GM19468 (cell line): ENCODE results near the gene CCDC14.
"Not testable (repeated sequence)": the region's sequence is repeated elsewhere in the genome, so short reads cannot be mapped to it uniquely, and the experiment has no call there.

Source experiments
- ATAC-seq: cut with Tn5 transposase; IDR thresholded peaks from one replicate; pipeline ENCODE4 v1.9.1; 2021; ENCODE audit warnings: mild to moderate bottlenecking, moderate library complexity, moderate number of reproducible peaks; ENCODE audit not compliant: unreplicated experiment; ENCODE audit errors: extremely low read depth

Gene CCDC14, protein sequence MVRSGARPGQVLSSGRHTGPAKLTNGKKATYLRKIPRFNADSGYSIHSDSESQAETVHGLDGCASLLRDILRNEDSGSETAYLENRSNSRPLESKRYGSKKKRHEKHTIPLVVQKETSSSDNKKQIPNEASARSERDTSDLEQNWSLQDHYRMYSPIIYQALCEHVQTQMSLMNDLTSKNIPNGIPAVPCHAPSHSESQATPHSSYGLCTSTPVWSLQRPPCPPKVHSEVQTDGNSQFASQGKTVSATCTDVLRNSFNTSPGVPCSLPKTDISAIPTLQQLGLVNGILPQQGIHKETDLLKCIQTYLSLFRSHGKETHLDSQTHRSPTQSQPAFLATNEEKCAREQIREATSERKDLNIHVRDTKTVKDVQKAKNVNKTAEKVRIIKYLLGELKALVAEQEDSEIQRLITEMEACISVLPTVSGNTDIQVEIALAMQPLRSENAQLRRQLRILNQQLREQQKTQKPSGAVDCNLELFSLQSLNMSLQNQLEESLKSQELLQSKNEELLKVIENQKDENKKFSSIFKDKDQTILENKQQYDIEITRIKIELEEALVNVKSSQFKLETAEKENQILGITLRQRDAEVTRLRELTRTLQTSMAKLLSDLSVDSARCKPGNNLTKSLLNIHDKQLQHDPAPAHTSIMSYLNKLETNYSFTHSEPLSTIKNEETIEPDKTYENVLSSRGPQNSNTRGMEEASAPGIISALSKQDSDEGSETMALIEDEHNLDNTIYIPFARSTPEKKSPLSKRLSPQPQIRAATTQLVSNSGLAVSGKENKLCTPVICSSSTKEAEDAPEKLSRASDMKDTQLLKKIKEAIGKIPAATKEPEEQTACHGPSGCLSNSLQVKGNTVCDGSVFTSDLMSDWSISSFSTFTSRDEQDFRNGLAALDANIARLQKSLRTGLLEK

DNA sequence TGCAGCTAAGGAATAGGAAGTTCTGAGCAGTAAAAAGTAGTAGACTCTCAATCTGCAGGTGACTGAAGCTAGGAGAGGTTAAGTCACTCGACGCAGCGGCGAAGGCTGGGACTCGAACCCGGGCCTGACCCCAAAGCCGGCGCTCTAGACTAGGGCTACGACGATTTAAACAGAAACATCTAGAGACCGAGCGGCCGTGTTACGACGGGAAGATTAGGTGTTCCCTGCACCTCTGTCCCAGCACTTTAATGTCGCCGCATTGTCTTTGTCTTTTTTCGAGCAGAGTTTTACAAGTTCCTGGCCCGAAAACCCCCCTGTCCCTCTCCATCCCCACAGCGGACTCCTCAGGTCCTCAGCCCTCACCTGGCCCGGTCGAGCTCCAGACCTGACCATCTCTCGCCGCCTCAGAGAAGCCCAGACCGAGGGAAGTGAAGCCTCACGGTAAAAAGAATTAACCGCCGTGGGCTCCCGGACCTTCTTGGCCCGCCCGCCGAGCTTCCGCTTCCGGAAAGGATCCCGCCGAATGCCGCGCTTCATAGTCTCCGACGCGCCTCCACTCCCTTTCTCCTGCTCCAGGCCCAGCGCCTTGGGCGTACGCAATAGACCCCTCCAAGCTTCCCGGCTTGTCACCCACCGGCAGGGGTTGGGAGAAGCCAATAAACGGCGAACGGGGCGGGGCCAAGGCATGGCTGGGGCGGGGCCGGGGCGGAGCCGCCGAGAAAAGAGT, at the start of gene CCDC14:
Gene CCDC14, minus strand, starts transcription at position 449 of the 727 bp plus-strand sequence. Its CDS starts 56 bp downstream, at position 393.
- ATAC-seq: peak; percentile 63

DNA sequence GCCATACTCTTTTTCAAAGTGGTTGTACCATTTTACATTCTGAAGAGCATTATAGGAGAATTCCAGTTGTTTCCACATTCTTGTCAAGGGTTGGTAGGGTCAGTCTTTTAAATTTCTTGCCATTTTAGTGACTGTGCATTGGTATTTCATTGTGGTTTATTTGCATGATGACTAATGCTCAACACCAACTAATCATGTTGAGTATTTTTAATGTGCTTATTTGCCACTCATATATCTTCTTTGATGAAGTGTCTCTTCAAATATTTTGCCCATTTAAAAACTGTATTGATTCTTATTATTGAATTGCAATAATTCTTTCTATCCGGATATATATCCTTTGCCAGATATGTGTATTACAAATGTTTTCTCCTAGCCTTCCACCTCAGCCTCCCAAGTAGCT, 47.3 kb upstream of the CCDC14 start:
- not testable (repeated sequence) for ATAC-seq

DNA sequence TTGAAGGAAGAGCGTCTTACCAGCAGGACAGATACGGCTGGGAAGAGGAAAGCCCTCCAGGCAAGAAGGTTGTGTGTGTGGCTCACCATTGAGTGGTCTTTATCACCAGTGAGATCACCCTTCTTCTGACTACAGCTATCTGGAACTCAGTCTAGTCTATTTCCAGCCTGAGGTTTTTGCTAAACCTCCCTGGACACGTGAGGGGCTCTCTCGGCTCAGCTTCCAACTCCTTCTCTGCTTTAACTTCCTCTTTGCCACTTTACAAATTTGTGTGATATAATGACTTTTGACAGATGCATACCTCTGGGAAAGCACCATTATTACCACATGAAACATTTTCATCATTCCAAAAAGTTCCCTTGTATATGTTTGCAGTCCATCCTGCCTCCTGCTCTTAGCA, 46.2 kb upstream of the CCDC14 start:
- ATAC-seq: no peak

DNA sequence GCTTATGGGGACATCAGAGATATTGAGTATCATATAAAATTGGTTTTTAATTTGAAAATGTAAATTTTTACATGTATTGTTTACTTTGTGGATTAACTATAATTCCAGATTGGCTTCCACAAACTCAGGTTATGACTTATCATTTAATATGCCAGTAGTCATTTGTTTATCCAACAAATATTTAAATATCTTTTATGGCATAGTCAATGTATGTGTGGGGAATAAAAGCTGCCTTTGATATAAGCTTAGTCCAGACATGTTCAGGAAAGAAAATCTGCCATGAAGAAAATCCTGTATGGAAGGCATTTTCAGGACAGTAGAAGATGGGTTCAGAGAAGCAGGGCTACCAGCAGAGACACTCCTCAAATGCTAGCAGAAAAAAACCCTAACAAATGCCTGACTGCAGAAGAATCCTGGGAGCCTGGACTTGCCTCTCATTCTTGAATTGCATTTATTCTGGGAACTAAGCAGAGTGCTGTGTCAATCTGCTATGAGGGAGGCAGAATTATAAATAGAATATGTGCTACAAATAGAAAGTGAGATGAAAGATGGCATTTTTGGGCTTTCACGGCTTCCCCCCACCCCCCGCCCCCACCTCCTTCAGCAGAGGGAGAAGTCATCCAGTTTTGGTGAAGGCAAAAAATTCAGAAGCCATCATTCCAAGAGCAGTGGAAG, 41.5 kb upstream of the CCDC14 start:
- ATAC-seq: not testable (repeated sequence)

DNA sequence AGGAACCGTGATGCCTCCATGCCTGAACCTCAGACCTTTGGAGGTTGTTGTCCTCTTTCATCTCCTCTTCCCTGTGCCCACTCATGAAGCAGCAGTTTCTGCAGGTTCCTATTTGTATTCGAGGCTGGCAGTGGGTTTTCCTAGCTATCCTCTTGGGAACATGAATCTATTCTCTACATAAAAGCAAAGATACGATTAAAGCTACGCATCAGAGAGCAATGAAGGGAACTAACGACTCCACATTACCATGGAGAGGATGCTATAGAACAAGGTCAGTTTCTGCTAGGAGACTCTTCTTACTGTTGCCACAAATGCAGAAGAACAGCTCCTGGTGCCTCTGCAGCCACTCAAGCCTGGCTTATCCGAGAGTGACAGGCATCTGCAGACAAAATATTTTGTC, 40.3 kb upstream of the CCDC14 start:
- ATAC-seq: not testable (repeated sequence)

DNA sequence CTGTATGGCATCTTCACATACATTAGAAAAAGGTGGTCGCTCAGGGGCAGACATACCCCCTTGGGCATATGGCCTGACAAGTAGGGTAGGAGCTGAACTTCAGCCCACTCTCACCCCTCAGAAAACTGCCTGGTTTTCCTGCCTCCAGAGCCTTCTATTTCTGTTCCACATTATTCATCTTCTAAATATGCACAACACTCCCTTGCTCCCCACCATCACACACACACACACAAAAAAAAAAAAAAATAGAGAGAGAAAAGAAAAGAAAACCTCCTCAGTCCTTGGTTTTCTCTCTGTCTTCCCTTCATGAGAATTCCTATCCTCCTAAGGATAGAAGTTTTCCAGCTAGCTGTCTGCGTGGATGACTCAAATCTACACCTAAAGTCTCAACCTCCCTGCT, 36.5 kb upstream of the CCDC14 start:
- no peak for ATAC-seq

DNA sequence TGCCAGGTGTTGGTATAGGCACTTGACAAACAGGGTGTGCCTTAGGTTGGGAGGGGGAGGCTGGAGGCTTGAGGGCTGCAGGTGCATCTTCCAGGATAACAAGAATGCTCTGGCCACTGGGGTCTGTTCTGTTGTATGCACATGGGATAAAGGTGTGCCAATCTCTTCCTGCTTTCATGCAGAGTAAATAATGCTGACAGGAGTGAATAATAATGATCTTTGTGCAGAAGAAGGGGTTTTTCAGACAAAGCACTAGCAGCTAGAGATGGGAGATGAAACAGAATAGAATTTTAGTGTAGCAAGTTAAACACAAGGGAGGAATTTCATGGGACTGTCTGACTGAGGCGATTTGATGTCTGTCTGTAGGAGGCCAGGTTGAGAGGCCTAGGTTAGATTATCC, 32.8 kb upstream of the CCDC14 start:
- ATAC-seq: no peak

DNA sequence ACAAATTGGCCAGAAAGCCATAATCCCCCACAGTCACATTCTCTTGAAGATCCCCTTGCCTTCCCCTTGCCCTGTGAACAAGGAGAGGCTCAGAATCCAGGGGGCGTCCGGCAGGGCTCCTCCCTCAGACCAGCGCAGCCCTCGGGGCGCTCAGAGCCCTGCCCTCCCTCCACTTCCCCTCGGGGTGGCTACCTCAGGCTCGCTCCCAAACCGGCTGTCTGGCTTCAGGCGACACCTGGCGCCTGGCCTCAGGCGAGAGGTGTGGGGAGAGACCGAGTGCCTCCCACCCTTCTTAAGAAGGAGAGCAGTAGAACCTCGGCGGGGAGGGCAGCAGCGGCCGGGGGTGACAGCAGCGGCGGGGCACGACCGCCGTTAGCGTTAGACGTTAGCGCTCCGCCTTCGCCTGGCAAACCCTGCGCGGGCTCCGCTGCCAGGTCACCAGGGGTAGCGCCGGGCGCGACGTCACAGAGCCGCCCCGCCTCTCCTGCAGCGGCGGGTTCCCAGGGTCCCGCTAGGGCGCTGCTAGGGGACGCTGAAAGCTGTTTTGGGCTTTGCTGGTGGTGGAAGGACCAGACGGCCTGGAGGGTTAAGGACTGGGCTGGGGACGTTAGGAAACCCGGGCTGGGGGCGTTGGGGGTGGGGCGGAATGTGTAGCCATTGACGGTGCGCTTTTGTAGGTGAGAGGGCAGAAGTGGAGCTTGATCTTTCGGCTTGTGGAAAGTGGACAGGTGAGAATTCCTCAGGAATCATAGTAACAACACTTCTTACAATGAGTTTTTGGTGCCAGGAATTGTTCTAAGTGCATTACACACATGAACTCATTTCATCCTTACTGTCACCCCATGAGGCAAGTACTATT, 30.9 kb upstream of the CCDC14 start, which contains the start of gene ROPN1:
Gene ROPN1, minus strand, starts transcription at position 395 of the 859 bp plus-strand sequence. CDS start 11,643 bp downstream, outside the sequence.
- ATAC-seq: not testable (repeated sequence)

DNA sequence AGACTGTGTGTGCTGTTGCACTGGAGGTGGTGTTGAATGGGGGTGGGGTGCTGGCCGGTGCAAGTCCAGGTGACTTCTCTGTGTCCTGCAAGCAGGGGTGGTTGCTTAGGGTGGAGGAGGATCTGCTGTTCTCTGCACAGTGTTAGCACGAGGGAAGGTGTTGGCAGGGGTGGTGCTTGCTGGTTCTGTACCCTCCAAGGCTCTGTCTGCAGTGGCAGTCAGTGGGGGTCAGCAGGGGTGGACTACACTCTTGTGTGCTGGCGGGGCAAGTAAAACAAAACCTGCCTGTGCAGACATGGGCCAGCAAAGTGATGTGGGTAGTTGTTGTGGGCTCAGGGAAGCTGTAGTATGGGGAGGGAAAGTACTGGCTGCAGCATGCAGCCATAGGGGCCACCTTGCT, 25.4 kb upstream of the CCDC14 start:
- ATAC-seq: no peak

DNA sequence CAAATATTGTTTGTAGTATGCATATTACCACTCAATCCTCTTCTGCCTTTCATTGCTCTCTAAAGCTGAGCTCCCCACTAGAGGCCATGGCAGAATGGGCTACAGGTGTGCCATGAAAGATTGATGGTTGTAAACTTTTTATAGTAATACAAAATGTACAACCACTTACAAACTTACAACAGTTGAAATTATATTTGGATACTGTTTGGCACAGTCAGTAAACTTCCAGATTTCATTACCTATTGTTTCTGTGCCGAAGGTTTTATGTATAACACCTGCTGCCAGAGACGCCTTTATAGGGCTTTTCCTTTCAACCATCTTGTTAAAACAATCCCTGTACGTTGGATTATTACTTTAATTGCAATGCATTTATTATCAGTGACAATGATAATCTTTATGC, 23.9 kb upstream of the CCDC14 start:
- no peak for ATAC-seq

DNA sequence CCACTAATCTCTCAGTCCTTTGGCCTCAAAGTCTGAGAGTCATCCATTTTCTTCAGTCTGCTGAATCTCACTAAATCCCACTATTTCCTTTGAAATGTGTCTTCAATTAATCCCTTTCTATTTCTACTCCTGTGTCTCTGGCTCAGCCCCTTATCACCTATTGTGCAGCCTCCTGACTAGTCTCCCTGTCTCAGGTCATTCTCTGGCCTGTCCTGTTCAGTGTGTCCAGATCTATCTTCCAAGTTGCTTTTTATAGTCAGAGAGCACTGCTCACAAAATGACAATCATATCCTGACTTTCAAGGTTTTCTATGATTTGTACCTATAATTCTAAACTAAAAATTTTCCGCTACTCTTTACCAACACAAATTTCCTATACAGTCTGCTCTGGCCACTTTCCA, 23.3 kb upstream of the CCDC14 start:
- ATAC-seq: no peak

DNA sequence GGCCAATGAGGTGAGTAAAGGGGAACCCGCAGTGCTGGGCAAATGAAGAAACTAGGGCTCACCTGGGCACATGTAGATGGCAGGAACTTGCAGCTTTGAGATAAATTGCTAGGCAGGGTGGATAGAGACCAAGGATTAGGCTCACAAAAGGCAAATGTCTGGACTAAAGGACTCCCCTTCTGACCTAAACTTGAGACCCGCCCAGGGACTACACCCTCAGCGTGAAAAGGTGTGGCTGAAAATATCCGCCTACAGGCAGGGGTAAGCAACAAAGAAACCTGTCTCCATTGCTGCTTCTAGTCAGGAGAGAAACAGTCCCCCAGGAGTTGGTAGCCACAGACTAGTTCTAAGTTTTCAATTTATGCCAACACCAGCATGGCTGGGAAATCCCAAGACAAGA, 20.3 kb upstream of the CCDC14 start:
- not testable (repeated sequence) for ATAC-seq

DNA sequence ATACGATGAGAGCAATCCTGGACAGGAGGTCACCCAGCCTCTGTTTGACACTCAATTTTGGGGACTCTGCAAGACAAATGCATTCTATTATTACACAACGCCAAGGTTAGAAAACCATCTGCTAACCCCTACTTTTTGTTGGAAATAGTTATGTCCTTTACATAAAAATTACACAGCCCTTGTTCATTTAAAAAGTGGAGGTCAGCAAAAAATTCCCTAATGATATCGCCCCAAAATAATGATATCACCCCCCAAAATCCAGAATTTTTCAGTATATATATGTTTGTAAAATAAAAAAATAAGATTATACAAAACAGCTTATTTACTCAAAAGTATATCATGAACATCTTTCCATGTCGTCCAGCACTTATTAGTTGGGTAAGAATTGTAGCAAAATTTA, 19.5 kb upstream of the CCDC14 start:
- ATAC-seq: no peak

DNA sequence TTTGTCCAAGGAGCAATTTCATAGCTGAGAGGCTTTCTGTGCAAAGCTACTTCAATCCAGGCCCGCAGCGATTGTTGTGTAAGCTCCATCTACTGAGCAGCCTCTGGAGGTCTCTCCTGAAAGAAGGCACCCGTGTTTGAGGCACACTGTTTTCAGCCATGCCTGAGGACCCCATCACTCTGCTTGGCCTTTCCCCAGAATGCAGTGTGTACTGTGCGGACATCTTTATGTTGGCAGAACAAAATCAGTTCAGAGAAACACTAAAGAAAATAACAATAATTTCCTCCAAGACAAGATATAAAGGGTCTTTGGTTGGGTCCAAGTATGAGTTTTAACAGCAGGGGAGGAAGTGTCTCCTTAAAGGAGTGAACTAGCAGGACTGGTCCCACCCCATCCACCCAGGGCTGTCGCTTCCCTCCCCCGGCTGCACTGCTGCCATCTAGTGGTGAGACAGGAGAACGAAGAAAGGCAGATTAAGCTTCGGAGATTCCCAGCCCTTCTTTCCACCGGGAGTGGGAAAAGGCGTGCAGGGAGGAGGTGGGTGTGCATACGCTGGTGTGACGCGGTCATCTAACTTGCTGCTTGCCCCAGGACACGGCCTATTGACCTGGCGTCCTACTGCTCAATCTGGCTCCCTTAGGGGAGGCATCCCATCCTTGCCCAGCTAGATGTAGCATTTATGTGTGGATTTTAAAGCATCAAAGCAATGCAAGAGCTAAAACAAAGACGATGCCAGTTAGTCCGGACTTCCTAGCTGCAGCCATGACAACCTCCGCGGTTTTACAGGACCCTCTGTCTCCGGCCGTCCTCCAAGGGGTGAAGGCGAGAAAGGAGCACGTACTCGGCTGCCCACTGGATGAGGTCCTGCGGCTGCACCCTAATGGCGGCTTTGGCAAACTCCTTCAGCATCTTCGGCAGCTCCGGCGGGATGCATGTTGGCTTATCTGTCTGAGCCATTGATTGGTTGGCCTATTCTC, 18.8 kb upstream of the CCDC14 start:
- not testable (repeated sequence) for ATAC-seq

DNA sequence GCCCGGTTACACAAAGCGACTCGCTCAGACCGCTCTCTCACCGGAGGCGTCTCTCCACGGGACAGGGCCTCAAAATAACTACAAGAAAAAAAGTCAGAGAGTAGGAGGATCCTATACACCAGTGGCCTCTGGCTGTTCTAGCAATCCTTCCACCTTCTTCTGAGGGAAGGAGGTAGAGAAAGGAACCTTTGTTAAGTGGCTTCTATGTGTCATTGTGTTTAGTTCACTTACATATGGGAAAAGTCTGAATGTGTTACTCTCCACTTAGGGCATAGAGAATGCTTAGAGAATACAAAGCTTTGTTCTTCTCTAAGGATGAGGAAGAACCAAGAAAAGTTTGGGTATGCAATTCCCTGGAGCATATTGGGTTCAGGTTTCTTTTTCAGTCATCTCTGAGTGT, 15.9 kb upstream of the CCDC14 start:
- ATAC-seq: not testable (repeated sequence)

DNA sequence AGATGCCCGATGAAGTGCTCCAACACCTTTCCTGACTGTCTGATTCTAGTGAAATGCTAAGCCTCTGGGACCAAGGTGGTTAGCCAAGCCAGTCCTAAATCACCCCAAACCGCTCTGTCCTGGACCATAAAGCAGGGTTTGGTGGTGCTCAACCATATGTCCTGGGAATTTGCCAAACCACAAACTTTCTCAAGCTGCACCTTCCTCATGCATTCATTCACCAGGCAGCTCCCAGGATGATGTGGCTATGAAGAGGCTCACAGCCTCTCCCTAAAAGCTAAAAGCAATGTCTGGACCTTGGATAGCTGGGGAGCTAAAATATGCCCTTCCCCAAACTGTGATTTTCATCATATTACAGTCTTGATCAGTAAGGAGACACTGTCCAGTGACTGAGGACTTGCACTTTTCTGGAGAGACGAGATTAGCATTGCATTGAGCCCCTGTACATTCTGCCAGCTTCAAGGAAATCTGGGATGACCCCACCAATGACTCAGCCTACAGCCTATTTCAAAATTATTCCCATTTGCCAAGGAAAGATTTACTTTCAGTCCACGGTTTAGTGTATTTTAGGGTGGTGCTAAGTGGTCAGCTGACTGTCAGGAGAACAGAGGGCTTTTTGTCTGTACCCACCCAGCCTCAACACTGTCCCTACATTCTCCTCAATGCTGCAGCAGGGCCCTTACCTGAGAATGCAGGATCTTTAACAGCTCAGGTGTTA, 15.3 kb upstream of the CCDC14 start:
- not testable (repeated sequence) for ATAC-seq

DNA sequence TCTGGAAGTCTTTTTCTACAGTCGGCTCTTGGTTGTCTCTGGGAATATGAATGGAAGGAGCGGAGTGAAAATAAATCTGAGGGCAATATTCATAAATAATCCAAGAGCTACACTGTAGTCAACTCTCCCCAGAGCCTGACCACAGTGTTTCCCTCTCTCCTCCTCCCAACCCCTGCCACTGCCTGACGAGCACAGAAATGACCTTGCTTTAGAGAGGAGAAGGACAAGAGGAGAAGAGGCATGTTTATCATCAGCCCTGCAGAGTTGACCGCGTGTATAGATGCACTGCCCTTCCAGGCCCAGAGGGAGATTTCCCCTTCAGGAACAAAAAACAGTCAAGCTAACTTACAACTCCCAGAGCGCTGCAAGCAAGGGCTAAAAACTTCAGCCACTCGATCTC, 14.0 kb upstream of the CCDC14 start:
- ATAC-seq: not testable (repeated sequence)
